Omental fat pad (tissue), 4 donors: ENCODE data around the gene FALEC. TPM values are rescaled to one million over a fixed set of nuclear protein-coding genes. Genes with fewer than 3 reads are reported as not detected.

Experiments used
- ATAC-seq: fragments of 150-250 bp; one replicate; pipeline ENCODE4 v1.9.1; 2016; ENCODE audit warnings: mild to moderate bottlenecking, moderate library complexity; ENCODE audit not compliant: low FRiP score
- DNase-seq: peaks from one replicate; pipeline ENCODE4 v3.0.0-alpha.2; 2019; ENCODE audit warnings: low spot score
- CTCF ChIP-seq, 3 donors: fragments of 450-650 bp; IDR thresholded peaks; one replicate each; pipeline ENCODE4 v1.5.1; 2016 to 2017; ENCODE audit warnings: antibody characterized with exemption in 3 of 3, mild to moderate bottlenecking in 3 of 3, moderate library complexity in 2 of 3
- total RNA-seq, 4 donors: library from RNA; depleted of rRNA; stranded (reverse); fragments of >200 nt; gene quantifications; one replicate each; pipeline ENCODE4 v1.1.0, GENCODE V29; 2016

Gene FALEC
- total RNA-seq, 4 donors from 2014 or later = not detected

GRCh38 chr1:150560011-150560438, 44.5 kb downstream of the FALEC start:
- no peak for DNase-seq
- no peak for ATAC-seq
- TF ChIP-seq CTCF (IDR thresholded peaks at IDR 0.05) = peak in 2 of 3 donors; percentile 63 to 66

DNA sequence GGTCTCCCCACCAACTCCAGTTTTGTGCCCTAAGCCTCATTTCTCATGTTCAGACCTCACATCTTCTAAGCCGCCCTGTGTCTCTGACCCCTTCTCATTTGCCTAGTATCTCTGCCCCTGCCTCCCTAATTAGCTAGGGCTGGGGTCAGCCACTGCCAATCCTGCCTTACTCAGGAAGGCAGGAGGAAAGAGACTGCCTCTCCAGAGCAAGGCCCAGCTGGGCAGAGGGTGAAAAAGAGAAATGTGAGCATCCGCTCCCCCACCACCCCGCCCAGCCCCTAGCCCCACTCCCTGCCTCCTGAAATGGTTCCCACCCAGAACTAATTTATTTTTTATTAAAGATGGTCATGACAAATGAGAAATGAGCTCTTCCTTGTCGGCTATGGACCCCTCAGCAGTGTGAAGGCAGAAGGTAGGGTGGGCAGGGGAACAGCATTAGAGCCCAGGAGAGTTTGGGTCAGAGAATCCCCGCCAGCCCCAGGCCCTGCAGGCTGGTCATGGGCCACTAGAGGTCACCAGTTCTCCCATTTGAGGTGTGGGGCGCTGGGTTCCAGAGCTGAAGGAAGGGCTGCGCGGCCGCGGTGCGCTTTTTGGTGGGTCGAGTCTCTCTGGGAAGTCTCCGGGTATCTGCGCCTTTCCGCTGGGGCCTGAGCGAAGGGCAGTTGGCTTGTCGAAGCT, 45.2 kb downstream of the FALEC start:
- DNase-seq = no peak
- peak in 2 of 3 donors; percentile 4 to 62 for TF ChIP-seq CTCF (IDR thresholded peaks at IDR 0.05)
- ATAC-seq = peak; percentile 25

DNA sequence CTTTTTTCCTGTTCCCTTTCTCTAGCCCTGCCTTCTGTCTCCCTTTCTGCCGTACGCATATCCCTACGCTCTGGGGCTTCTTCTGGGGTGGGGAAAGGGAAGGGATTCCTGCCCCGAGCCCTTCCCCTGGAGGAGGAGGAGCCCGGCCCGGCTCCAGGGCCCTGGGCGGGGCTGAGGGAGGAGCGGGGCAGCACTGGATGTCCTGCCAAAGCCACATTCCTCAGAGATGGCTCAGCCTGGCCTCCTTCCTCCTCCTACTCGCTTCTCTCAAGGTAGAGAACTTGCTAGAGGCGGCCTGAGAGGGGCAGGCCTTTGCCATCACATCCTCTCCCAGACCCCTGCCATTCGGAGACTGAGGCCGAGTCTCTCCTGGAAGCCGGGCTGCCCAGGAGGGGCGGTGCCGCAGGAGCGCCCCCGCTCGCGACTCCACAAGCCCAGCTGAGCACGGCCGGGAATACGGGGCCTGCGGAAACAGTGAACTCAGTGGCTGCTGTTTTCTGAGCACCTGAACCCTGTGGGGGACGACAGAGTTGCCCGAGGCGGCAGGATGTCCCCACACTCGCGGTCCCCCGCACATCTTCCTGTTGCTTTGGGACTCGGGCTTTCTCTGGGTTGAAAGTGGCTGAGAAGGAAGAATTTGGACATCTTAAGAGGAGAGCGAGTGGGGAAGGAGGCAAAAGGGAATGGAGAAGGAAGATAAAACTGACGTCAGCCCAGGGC, 45.9 kb downstream of the FALEC start:
- TF ChIP-seq CTCF (IDR thresholded peaks at IDR 0.05) = no peak
- ATAC-seq = peak; percentile 75
- no peak for DNase-seq

DNA sequence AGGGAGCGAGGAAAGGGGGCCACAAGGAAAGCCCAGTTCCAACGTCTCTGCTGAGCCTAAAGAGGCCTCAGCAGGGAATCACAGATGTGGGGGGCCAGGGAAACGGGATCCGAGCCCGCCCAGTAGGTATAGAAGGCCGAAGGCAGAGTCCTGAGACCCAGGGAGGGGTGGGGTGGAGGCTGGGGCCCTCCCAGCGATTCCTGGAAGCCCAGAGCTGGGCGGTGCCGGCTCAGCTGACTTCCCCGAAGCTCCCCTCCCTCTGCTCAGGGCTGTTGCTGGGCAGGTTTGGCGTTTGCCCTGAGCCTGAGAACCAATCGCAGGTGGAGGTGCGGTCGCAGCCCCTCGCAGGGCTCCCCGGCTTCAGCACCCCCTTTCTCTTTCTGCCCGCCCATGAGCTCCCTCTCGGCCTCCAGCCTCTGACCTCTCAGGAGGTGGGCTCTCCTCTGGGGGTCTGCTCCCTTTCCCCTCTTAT, 46.5 kb downstream of the FALEC start:
- DNase-seq (no peak), ATAC-seq (peak; percentile 62)
- no peak for TF ChIP-seq CTCF (IDR thresholded peaks at IDR 0.05)

- no peak for ATAC-seq
- DNase-seq = no peak
- no peak for TF ChIP-seq CTCF (IDR thresholded peaks at IDR 0.05)
Measured at GRCh38 chr1:150562446-150563339, 47.1 kb downstream of the FALEC start.

DNA sequence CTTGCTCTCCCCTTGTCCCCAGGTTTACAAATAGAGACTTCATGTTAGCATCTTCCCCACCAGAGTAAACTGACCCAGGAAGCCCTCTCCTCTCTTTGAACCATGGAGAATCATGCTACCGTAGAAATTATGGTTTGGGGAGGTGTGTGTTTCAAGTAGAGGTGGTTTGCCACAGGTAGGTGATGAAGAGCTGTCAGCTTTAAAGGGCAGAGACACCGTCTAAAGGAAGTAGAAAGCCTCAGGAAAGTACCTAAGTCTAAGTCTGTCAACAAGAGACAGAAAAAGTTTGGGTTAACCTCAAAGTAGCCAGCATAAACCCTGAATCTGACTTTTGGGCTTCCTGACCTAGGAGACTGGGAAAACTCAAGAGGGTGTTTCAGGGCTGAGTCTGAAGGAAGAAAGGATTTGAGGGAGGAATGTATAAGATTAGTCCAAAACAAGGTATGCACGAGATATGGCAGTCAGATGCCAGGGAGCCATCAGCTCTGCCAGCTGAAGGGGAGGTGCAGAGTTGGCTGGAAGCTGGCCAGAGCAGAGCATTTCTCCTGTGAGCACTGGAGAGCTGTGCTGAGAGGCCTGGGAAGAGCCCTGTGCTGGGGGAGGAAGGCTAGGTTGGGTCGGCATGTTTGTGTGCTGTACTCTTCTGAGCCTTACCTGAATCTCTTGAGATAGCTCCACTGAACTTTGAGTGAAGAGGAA, 47.9 kb downstream of the FALEC start:
- TF ChIP-seq CTCF (IDR thresholded peaks at IDR 0.05) = no peak

More for the DNA sequence above, 47.9 kb downstream of the FALEC start:
- DNase-seq (no peak), ATAC-seq (no peak)
